SU-DHL-6 (cell line): ENCODE data around the gene MAK.
"Not testable (repeated sequence)": the region's sequence is repeated elsewhere in the genome, so short reads cannot be mapped to it uniquely, and the experiment has no call there.

Source experiments
- EZH2phosphoT487 ChIP-seq: fragments of 200-600 bp; sonication (generic), shearing (Covaris generic); conservative IDR thresholded peaks from 2 replicates; pipeline ENCODE4 v1.6.1; 2018; ENCODE audit warnings: mild to moderate bottlenecking, antibody characterized with exemption, low read length, moderate library complexity, mixed read lengths
- TF ChIP-seq, protein P1 (sequence below): fragments of 200-600 bp; sonication (generic); IDR thresholded peaks from one replicate; pipeline ENCODE4 v1.5.1; 2017; ENCODE audit warnings: antibody characterized with exemption, mild to moderate bottlenecking, low read length, moderate library complexity; ENCODE audit not compliant: insufficient read depth, poor library complexity, severe bottlenecking

GRCh38 chr6:10750568-10750967 is 87.8 kb downstream of the MAK start:
- TF ChIP-seq, protein P1, sequence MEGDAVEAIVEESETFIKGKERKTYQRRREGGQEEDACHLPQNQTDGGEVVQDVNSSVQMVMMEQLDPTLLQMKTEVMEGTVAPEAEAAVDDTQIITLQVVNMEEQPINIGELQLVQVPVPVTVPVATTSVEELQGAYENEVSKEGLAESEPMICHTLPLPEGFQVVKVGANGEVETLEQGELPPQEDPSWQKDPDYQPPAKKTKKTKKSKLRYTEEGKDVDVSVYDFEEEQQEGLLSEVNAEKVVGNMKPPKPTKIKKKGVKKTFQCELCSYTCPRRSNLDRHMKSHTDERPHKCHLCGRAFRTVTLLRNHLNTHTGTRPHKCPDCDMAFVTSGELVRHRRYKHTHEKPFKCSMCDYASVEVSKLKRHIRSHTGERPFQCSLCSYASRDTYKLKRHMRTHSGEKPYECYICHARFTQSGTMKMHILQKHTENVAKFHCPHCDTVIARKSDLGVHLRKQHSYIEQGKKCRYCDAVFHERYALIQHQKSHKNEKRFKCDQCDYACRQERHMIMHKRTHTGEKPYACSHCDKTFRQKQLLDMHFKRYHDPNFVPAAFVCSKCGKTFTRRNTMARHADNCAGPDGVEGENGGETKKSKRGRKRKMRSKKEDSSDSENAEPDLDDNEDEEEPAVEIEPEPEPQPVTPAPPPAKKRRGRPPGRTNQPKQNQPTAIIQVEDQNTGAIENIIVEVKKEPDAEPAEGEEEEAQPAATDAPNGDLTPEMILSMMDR, result not testable (repeated sequence)
- TF ChIP-seq EZH2phosphoT487, result not testable (repeated sequence)
